ENCODE measurements around the gene PAOX. TPM values are rescaled to one million over a fixed set of nuclear protein-coding genes. Genes with fewer than 3 reads are reported as not detected.

Gene PAOX
- 10 to 100 TPM in 1 of 4 donors, 1 to 10 TPM in 3; 2.4 to 18.6 (median 8.1) TPM for total RNA-seq

GRCh38 chr10:133379152-133379800 is at the start of gene PAOX:
Gene PAOX (plus strand): TSS chr10:133379262. CDS start chr10:133379317, 55 bp downstream.
- no peak for TF ChIP-seq CTCF (IDR thresholded peaks at IDR 0.05; ENCODE audit: low read depth)

GRCh38 chr10:133329491-133330202 is 49.4 kb upstream of the PAOX start:
- no peak for TF ChIP-seq CTCF (IDR thresholded peaks at IDR 0.05; ENCODE audit: low read depth)

GRCh38 chr10:133332936-133333699 is 45.9 kb upstream of the PAOX start:
- no peak for TF ChIP-seq CTCF (IDR thresholded peaks at IDR 0.05; ENCODE audit: low read depth)

GRCh38 chr10:133334503-133335245 is 44.4 kb upstream of the PAOX start:
- TF ChIP-seq CTCF (IDR thresholded peaks at IDR 0.05; ENCODE audit: low read depth): no peak

GRCh38 chr10:133335246-133336117 is 43.6 kb upstream of the PAOX start:
- no peak for TF ChIP-seq CTCF (IDR thresholded peaks at IDR 0.05; ENCODE audit: low read depth)

- no peak for TF ChIP-seq CTCF (IDR thresholded peaks at IDR 0.05; ENCODE audit: low read depth)
Measured at GRCh38 chr10:133336118-133336576, 42.9 kb upstream of the PAOX start.

Measured in subcutaneous adipose tissue (tissue), 4 donors.